ENCODE data around the gene CCNY. TPM values are rescaled to one million over a fixed set of nuclear protein-coding genes. Genes with fewer than 3 reads are reported as not detected.
A peak's percentile ranks its signal among the peaks of the same experiment; 100 is the strongest.
"Not testable (repeated sequence)": the region's sequence is repeated elsewhere in the genome, so short reads cannot be mapped to it uniquely, and the experiment has no call there.

CCNY gene
- 10 to 100 TPM; 47.0 to 51.5 TPM for total RNA-seq

DNA sequence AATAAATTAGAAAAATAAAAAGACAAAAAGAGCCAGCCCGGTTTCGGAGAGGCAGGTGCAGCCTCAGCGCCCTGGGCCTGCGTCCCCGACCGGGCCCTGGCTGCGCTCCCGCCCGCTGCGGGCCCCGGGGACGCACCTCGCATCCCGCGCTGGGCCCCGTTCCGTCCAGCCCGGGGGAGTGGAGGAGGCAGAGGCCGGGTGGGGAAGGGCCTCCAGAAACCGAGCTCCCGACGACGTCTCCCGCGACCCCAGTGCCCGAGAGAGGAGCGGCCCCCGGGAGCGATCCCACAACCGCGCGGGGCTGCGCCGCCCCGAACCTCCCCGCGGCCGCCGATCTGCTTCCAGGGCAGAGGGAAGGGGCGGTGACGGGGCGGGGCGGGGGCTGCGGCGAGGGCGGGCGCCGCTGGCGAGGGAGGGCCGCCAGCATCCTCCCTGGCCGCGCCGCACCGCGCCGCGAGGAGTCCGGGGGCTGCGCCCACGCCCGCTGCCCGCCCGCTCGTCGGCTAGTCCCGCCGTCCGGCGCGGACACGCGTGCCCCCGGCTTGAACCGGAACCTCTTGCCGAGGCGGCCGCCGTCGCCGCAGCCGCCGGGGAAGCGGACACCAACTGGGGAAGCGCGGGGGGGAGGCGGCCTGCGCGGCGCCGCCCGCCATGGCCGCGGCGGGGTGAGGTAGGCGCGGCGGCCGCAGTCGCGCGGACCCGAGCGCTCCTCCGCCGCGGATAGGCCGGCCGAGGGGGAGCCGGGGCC lies at the start of gene CCNY:
TSS of gene CCNY (plus strand) at position 426 of the 748 bp plus-strand sequence. CDS start 545 bp downstream, outside the sequence.
- H3K36me3 Mint-ChIP-seq, result peaks cover 12% of the 10 kb centered on the region
- H3K27ac Mint-ChIP-seq, result peak within 1 kb of the TSS; percentile 83
- no peaks in the 10 kb centered on the region for H3K9me3 Mint-ChIP-seq (ENCODE audit: low read depth)

DNA sequence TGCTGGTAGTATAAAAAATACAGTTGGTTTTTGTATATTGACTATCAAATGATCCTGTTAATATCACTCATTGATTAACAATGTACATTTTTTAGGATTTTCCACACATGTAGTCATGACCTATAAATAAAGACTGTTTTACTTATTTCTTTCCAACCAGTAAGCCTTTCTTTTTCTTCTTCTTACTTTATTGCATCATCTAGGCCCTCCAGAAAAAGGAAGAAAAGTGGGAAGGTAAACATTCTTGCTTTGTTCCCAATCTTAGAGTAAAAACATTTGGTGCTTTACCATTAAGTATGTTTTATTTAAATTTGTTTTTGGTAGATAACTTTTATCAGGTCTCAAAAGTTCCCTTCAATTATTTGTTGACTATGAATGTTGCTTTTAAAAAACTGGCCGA lies 47.1 kb upstream of the CCNY start:
- ATAC-seq (no peak), DNase-seq (no peak)
- no peak overlapping the region for H3K4me3 Mint-ChIP-seq
- H3K27me3 Mint-ChIP-seq, result peaks cover 12% of the 10 kb centered on the region
- no peaks in the 10 kb centered on the region for H3K4me1 Mint-ChIP-seq
- no peak overlapping the region for H3K27ac Mint-ChIP-seq
- CTCF ChIA-PET, result no interaction called here
- no peaks in the 10 kb centered on the region for H3K36me3 Mint-ChIP-seq
- H3K9me3 Mint-ChIP-seq (ENCODE audit: low read depth), result no peaks in the 10 kb centered on the region

More for the DNA sequence above, at the start of gene CCNY:
- CTCF ChIA-PET, result interaction anchor here (0.6 kb wide), 1 partner anchor 11 kb away, joined by 3 read pairs; no protein-coding TSS in a partner anchor
- Mint-ChIP-seq H3K27me3 (no peaks in the 10 kb centered on the region), H3K4me3 (peak within 1 kb of the TSS; percentile 94), H3K4me1 (peaks cover 55% of the 10 kb centered on the region)
- DNase-seq (peak; percentile 81), ATAC-seq (peak; percentile 81)

DNA sequence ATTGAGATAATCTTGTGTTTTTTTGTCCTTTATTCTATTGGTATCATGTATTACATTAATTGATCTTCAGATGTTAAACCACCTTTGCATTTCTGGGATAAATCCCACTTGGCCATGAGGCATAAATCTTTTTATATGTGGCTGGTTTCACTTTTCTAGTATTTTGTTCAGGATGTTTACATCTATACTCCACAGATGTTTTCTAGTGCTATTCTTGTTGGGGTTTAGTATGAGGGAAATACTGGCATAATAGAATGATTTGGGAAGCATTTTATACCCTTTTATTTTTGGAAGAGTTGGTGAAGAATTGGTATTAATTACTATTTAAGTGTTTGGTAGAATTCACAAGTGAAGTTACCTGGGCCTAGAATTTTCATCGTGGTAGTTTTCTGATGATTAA lies 41.8 kb upstream of the CCNY start:
- Mint-ChIP-seq H3K4me3 (no peak overlapping the region), H3K27me3 (peaks cover 41% of the 10 kb centered on the region)
- CTCF ChIA-PET, result no interaction called here

DNA sequence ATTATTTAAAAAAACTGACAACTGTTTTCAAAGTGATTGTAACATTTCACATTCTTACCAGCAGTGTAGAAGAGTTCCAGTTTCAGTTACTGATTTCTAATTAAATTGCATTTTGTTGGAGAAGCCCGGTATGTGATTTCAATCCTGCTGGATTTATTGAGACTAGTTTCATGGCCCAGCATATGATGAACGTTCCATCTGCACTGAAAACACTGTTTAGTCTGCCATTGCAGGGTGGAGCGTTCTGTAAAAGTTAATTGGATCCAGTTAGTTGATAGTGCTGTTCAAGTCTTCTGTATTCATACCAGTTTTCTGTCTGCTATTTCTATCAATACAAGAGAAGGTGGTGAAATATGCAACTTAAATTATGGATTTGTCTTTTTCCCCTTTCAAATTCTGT lies 37.3 kb upstream of the CCNY start:
- DNase-seq (no peak), ATAC-seq (no peak)
- Mint-ChIP-seq H3K27ac (no peak overlapping the region), H3K4me3 (no peak overlapping the region), H3K4me1 (peaks cover 4% of the 10 kb centered on the region), H3K27me3 (peaks cover 45% of the 10 kb centered on the region), H3K36me3 (no peaks in the 10 kb centered on the region), H3K9me3 (ENCODE audit: low read depth) (no peaks in the 10 kb centered on the region)
- CTCF ChIA-PET, result no interaction called here

More for the DNA sequence above, 41.8 kb upstream of the CCNY start:
- no peaks in the 10 kb centered on the region for H3K36me3 Mint-ChIP-seq
- no peaks in the 10 kb centered on the region for H3K4me1 Mint-ChIP-seq
- no peaks in the 10 kb centered on the region for H3K9me3 Mint-ChIP-seq (ENCODE audit: low read depth)
- no peak overlapping the region for H3K27ac Mint-ChIP-seq
- DNase-seq (no peak), ATAC-seq (no peak)

DNA sequence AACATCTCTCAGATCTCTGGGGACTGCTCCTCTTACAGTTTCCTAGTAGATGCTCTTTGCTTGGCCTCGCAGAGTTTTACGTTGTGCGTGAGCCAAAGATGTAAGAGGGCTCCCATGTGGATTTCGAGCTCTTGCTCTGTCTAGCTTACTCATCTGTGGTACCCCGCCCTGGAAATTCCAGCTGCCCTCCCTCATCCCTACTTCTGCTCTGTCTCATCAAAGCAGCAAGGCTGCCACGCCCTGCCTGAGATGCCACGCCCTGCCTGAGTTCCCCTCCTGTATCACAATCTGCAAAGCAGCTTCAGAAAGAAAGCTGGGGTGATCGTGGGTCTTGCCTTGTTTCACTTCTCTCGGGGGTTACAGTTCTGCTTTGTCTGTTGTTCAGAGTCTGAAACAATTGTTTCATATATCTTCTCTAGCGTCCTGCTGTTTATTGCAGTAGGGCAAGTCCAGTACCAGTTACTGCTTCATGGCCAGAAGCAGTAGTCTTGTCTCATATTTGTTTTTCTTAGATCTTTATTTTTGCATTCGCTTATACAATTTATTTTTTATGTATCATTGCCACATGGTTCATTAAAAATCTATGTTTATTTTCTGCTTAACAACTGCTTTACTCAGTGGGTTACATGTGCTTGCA lies 36.1 kb upstream of the CCNY start:
- Mint-ChIP-seq H3K36me3 (no peaks in the 10 kb centered on the region), H3K4me1 (peaks cover 4% of the 10 kb centered on the region), H3K27ac (no peak overlapping the region), H3K27me3 (peaks cover 38% of the 10 kb centered on the region), H3K4me3 (no peak overlapping the region), H3K9me3 (ENCODE audit: low read depth) (no peaks in the 10 kb centered on the region)
- CTCF ChIA-PET, result no interaction called here
- DNase-seq, result no peak
- ATAC-seq, result no peak

DNA sequence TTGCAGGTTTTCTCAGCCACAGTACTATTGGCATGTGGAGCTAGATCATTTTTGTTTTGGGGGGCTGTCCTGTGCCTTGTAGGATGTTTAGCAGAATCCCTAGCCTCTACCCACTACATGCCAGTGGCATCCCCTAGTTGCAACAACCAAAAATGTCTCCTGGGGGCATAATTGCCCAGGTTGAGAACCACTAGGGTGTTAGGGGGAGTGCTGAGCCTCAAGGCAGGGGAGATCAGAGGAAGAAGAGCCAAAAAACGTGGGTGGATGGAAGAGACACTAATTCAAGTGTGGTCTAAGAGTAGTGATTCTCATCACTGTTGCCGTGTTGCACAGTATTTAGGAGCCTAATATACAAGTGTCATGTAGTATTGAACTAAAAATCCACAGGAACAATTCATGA lies 31.7 kb upstream of the CCNY start:
- no peak overlapping the region for H3K4me3 Mint-ChIP-seq
- no peak overlapping the region for H3K27ac Mint-ChIP-seq
- H3K36me3 Mint-ChIP-seq, result no peaks in the 10 kb centered on the region
- no peaks in the 10 kb centered on the region for H3K9me3 Mint-ChIP-seq (ENCODE audit: low read depth)
- CTCF ChIA-PET, result no interaction called here
- DNase-seq (no peak), ATAC-seq (no peak)
- H3K27me3 Mint-ChIP-seq, result peaks cover 31% of the 10 kb centered on the region
- H3K4me1 Mint-ChIP-seq, result peaks cover 4% of the 10 kb centered on the region

DNA sequence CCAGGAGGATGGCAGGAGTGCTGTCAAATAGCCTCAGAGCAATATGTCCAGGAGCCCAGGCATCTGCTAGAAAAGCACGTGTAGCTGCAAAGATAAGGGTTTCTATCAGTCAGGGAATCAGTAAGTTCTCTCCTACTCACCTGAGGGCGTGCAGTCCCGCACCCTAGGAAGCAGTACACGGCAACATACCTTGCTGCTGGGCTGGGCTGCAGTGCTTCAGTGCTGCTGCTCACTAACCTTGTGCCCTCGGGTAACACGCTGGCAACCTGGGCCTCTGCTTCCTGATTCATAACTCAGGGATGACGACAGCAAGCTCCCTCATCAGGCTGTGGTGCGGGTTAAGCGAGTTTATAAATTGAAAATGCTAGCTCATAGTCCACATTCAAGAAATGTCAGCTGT lies 29.5 kb upstream of the CCNY start:
- DNase-seq, result no peak
- no peaks in the 10 kb centered on the region for H3K36me3 Mint-ChIP-seq
- peaks cover 23% of the 10 kb centered on the region for H3K27me3 Mint-ChIP-seq
- no peak overlapping the region for H3K27ac Mint-ChIP-seq
- CTCF ChIA-PET, result no interaction called here
- H3K4me1 Mint-ChIP-seq, result no peaks in the 10 kb centered on the region
- H3K4me3 Mint-ChIP-seq, result no peak overlapping the region
- ATAC-seq, result no peak
- H3K9me3 Mint-ChIP-seq (ENCODE audit: low read depth), result no peaks in the 10 kb centered on the region

DNA sequence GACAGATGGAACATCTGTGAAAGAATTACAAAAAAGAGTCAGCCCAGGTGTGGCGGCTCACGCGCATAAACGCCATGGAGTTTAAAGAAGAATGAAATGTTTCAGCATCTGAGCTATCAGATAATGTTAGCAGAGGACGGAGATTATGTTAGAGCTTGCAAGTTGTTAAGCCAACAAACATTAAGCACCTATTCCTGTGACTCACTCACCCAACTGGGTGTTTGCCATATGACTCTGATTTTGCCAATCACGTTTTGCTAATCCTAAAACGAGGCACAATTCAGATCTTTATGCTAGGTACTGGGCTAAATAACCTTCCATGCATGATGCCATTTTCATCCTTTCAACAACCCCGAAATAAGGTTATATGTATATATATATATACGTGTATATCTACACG lies 29.0 kb upstream of the CCNY start:
- CTCF ChIA-PET, result interaction anchor here (1.2 kb wide), 1 partner anchor 256 kb away, joined by 3 read pairs; no protein-coding TSS in a partner anchor

DNA sequence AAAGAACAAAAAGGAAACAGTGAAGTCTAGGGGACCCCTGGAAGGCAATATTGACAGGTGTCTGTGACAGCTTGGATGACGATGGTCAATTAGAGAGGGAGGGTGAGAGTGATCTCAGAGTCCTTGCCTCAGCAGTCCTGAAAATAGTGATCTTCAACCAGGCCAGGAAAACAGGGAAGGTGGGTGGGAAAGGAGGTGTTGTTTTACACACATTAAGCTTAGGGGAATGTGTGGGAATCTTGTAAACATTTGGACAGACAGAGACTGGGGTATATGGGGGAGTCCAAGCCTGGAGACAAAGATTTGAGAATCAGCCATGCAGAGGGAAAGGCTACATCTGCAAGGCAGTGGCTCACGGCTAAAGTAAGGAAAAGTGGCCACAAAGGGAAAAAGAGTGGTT lies 27.5 kb upstream of the CCNY start:
- H3K4me1 Mint-ChIP-seq, result no peaks in the 10 kb centered on the region
- DNase-seq, result no peak
- no peak overlapping the region for H3K4me3 Mint-ChIP-seq
- H3K27me3 Mint-ChIP-seq, result peaks cover 23% of the 10 kb centered on the region
- no peak overlapping the region for H3K27ac Mint-ChIP-seq
- no peaks in the 10 kb centered on the region for H3K9me3 Mint-ChIP-seq (ENCODE audit: low read depth)
- CTCF ChIA-PET, result no interaction called here
- no peak for ATAC-seq
- H3K36me3 Mint-ChIP-seq, result no peaks in the 10 kb centered on the region

More for the DNA sequence above, 29.0 kb upstream of the CCNY start:
- H3K9me3 Mint-ChIP-seq (ENCODE audit: low read depth), result no peaks in the 10 kb centered on the region
- no peak overlapping the region for H3K27ac Mint-ChIP-seq
- H3K4me1 Mint-ChIP-seq, result no peaks in the 10 kb centered on the region
- no peak overlapping the region for H3K4me3 Mint-ChIP-seq
- ATAC-seq, result no peak
- H3K27me3 Mint-ChIP-seq, result peaks cover 23% of the 10 kb centered on the region
- DNase-seq, result no peak
- H3K36me3 Mint-ChIP-seq, result no peaks in the 10 kb centered on the region

DNA sequence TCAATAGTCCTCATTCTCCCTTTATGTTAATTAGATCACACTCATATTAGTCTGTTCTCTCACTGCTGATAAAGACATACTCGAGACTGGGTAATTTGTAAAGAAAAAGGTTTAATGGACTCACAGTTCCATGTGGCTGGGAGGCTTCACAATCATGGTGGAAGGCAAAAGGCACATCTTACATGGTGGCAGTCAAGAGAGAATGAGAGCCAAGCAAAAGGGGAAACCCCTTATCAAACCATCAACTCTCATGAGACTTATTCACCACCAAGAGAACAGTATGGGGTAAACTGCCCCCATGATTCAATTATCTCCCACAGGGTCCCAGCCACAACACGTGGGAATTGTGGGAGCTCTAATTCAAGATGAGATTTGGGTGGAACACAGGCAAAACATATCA lies 22.2 kb upstream of the CCNY start:
- CTCF ChIA-PET, result interaction anchor here (0.7 kb wide), 1 partner anchor 498 kb away, joined by 3 read pairs; no protein-coding TSS in a partner anchor
- not testable (repeated sequence) for H3K4me3 Mint-ChIP-seq; DNase-seq; H3K4me1 Mint-ChIP-seq; H3K9me3 Mint-ChIP-seq (ENCODE audit: low read depth); ATAC-seq; H3K27ac Mint-ChIP-seq; H3K27me3 Mint-ChIP-seq
- peaks cover 31% of the 10 kb centered on the region for H3K36me3 Mint-ChIP-seq

DNA sequence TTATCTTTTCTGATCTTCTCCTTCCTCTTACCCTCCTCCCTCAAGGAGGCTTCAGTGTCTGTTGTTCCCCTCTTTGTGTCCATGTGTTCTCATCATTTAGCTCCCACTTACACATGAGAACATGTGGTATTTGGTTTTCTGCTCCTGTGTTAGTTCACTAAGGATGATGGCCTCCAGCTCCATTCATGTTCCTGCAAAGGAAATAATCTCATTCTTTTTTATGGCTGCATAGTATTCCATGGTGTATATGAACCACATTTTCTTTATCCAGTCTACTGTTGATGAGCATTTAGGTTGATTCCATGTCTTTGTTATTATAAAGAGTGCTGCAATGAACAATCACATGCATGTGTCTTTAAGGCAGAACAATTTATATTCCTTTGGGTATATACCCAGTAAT lies 21.1 kb upstream of the CCNY start:
- H3K27ac Mint-ChIP-seq; ATAC-seq; H3K4me1 Mint-ChIP-seq; CTCF ChIA-PET; H3K27me3 Mint-ChIP-seq; H3K4me3 Mint-ChIP-seq; H3K9me3 Mint-ChIP-seq (ENCODE audit: low read depth); DNase-seq: not testable (repeated sequence)
- peaks cover 31% of the 10 kb centered on the region for H3K36me3 Mint-ChIP-seq

DNA sequence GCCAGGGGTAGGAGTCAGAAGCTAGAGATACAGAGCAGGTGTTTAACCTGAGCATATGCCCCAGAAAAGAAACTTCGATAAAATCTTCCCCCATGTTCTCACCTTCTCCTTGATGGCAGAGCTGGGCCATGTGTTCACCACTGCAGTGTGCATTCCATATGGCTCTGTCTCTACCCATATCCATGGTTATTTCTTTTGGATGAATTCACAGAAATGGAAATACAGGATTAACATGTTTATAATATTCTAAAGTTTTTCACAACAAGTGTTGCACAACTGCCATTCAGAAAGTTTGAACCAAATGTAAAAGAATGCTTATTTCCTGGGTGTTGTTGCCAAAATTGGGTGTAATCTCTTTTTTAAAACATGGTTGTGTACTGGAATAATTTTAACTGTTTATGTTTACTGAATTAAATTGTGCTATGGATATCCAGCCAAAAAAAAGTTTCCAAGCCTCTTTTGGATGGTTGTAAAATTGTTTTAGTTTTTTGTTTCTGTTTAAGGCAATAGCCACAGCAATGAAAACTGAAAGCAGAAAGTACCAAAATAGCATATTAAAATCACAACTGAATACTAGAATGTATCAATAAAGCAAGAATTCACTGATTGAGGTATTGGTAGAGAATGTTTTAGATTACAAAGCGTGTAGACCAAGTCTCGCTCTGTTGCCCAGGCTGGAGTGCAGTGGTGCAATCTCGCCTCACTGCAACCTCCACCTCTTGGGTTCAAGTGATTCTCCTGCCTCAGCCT lies 19.9 kb upstream of the CCNY start:
- Mint-ChIP-seq H3K27me3 (no peaks in the 10 kb centered on the region), H3K4me3 (no peak overlapping the region), H3K4me1 (peaks cover 1% of the 10 kb centered on the region), H3K9me3 (ENCODE audit: low read depth) (peaks cover 9% of the 10 kb centered on the region), H3K27ac (no peak overlapping the region), H3K36me3 (peaks cover 39% of the 10 kb centered on the region)
- DNase-seq (no peak), ATAC-seq (no peak)
- CTCF ChIA-PET, result no interaction called here

DNA sequence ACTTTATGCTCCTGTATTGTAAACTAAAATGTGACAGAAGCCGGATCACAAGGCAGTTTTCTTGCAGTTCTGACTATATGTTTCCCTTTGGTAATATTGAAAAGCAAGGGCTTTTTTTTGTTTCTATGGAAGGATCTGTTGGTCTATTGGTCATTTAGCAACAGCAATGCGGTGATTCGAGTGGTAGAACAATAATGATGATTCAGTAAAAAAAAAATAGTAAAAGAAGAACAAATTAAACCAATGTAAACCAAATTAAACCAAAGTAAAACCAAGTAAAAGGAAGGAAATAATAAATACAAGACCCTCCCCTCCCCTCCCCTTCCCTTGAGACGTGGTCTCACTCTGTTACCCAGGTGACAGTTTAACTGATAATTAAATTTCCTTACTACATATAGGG lies 17.8 kb upstream of the CCNY start:
- peaks cover 9% of the 10 kb centered on the region for H3K9me3 Mint-ChIP-seq (ENCODE audit: low read depth)
- no peak for DNase-seq
- no peak overlapping the region for H3K27ac Mint-ChIP-seq
- H3K36me3 Mint-ChIP-seq, result peaks cover 52% of the 10 kb centered on the region
- H3K4me1 Mint-ChIP-seq, result peaks cover 1% of the 10 kb centered on the region
- CTCF ChIA-PET, result no interaction called here
- no peak for ATAC-seq
- H3K4me3 Mint-ChIP-seq, result no peak overlapping the region
- H3K27me3 Mint-ChIP-seq, result no peaks in the 10 kb centered on the region

DNA sequence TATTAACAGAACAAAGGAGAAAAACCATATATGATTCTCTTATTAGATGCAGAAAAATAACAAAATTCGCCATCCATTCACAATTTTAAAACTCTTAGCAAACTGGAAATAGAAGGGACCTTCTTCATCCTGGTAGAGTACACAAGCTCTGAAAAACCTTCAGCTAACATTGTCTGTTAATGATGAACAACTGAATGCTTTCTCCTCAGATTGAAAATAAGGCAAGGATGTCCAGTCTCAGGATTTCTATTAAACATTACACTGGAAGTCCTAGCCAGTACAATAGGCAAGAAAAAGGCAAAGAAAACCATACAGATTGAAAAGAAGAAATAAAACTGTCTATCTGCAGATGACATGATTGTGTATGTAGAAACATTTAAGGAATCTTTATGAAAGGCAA lies 16.0 kb upstream of the CCNY start:
- Mint-ChIP-seq H3K27me3 (no peaks in the 10 kb centered on the region), H3K9me3 (ENCODE audit: low read depth) (peaks cover 3% of the 10 kb centered on the region), H3K36me3 (peaks cover 45% of the 10 kb centered on the region), H3K4me3 (no peak overlapping the region), H3K4me1 (peaks cover 1% of the 10 kb centered on the region), H3K27ac (no peak overlapping the region)
- DNase-seq (no peak), ATAC-seq (no peak)
- CTCF ChIA-PET, result no interaction called here
